Endodermal cell (in vitro differentiated cells): ENCODE measurements around the gene TAP2. TPM values are rescaled to one million over a fixed set of nuclear protein-coding genes. Genes with fewer than 3 reads are reported as not detected.

Experiments used
- DNase-seq: peaks from one replicate; pipeline ENCODE4 v3.0.0-alpha.2; 2017
- H3K27ac ChIP-seq: 2 replicates; pipeline ENCODE4 v1.5.1; 2013; ENCODE audit warnings: mild to moderate bottlenecking, low read depth, low read length, moderate library complexity
- H3K27me3 ChIP-seq: 2 replicates; pipeline ENCODE4 v1.6.1; 2013; ENCODE audit warnings: mild to moderate bottlenecking, low read length, moderate library complexity; ENCODE audit not compliant: insufficient read depth, control insufficient read depth, poor library complexity, severe bottlenecking
- H3K36me3 ChIP-seq: 2 replicates; pipeline ENCODE4 v1.7.0; 2013; ENCODE audit warnings: mild to moderate bottlenecking, low read length, moderate library complexity; ENCODE audit not compliant: control insufficient read depth, insufficient read depth
- H3K4me1 ChIP-seq: one replicate; pipeline ENCODE4 v1.7.0; 2013; ENCODE audit warnings: low read length; ENCODE audit not compliant: control insufficient read depth, insufficient read depth
- H3K4me3 ChIP-seq: 2 replicates; pipeline ENCODE4 v1.5.1; 2013; ENCODE audit warnings: mild to moderate bottlenecking, low read length, moderate library complexity
- H3K9ac ChIP-seq: 2 replicates; pipeline ENCODE4 v1.6.1; 2013; ENCODE audit warnings: mild to moderate bottlenecking, low read length, moderate library complexity; ENCODE audit not compliant: poor library complexity, severe bottlenecking; ENCODE audit errors: extremely low read depth
- H3K9me3 ChIP-seq: 2 replicates; pipeline ENCODE4 v1.6.1; 2013; ENCODE audit warnings: mild to moderate bottlenecking, low read length, moderate library complexity; ENCODE audit not compliant: control insufficient read depth
- H3K27ac Mint-ChIP-seq: 2 replicates; pipeline ENCODE4 v1.8.0; 2020; ENCODE audit warnings: mixed read lengths
- H3K27me3 Mint-ChIP-seq: 2 replicates; pipeline ENCODE4 v1.8.0; 2021; ENCODE audit warnings: mild to moderate bottlenecking, mixed read lengths; ENCODE audit not compliant: insufficient read depth
- H3K36me3 Mint-ChIP-seq: 2 replicates; pipeline ENCODE4 v1.8.0; 2020; ENCODE audit warnings: low read depth, mixed read lengths
- H3K4me1 Mint-ChIP-seq: 2 replicates; pipeline ENCODE4 v1.8.0; 2020; ENCODE audit warnings: mixed read lengths
- H3K4me3 Mint-ChIP-seq: 2 replicates; pipeline ENCODE4 v1.8.0; 2020; ENCODE audit warnings: mild to moderate bottlenecking, moderate library complexity, mixed read lengths
- H3K9me3 Mint-ChIP-seq: 2 replicates; pipeline ENCODE4 v1.8.0; 2020; ENCODE audit warnings: mild to moderate bottlenecking, mixed read lengths
- WGBS, 2 experiments: methylation state at CpG; one replicate each; pipeline versions ENCODE4 v1.1.5 to v1.1.7; 2013; ENCODE audit warnings: missing lambda C conversion rate in 2 of 2, mixed read lengths in 1 of 2; ENCODE audit not compliant: insufficient coverage in 1 of 2, insufficient read length in 1 of 2; 5-methylcytosine and 5-hydroxymethylcytosine counted together
- total RNA-seq, 2 donors: library from RNA; stranded (reverse); fragmentation: NEBNext Ultra II Directional in 1 of 2; extraction: Animal tissue kit (Norgen Biotek cat#: 25700) in 1 of 2; gene quantifications; 2 replicates in 1 of 2; 3 replicates in 1 of 2; pipeline ENCODE4 v1.2.1, GENCODE V29; 2021
- TF ChIP-seq, protein P1 (sequence below): fragments of 200-600 bp; sonication (generic); conservative IDR thresholded peaks from 2 replicates; pipeline ENCODE4 v1.5.0; 2021; ENCODE audit warnings: antibody characterized with exemption, mild to moderate bottlenecking

The TAP2 gene
- total RNA-seq, 2 donors from 2014 or later: 3.4 to 6.6 TPM

DNA sequence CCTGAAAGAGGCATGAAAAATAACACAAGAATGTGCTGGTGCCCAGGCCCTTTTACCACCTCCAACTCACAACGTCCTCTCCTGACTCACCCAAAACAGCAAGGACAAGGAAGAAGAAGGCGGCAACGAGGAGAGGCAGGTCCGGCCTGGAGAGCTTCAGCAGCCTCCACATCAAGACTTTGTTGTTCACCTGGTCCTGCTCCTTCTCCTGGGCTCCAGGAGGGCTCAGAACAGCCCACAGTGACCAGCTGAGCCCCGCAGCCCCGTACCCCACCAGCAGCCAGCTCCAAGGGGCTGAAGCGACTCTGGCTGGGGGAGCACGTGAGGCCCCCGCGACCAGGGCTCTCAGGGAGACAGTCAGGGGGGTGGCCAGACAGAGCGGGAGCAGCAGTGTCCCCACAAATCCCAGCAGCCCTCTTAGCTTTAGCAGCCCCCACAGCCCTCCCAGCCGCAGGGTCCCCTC is 857 bp downstream of the TAP2 start:
- no peak overlapping the region for H3K27ac Mint-ChIP-seq

DNA sequence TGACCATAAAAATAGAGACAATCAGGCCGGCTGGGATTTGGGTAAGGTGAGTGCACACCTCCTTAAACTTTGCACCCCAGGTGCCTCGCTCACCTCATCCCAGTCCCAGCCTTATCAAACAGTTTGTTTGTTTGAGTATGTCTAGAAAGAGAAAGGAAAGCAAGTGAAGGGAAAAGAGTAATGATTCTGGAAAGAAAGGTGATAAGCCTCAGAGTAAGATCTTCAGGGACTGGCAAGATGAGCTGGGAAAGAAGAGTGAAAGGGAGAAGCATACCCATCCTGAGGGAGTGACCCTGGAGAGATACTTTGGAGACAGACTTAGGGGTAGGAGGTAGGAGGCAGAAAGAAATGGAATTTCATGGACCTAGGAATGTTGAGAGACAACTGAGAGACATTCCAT is 1.7 kb downstream of the TAP2 start:
- H3K4me1 ChIP-seq: no peaks in the 10 kb centered on the region
- Mint-ChIP-seq H3K4me3 (no peak overlapping the region), H3K36me3 (no peaks in the 10 kb centered on the region), H3K4me1 (peaks cover 4% of the 10 kb centered on the region), H3K27me3 (peaks cover 45% of the 10 kb centered on the region), H3K27ac (no peak overlapping the region), H3K9me3 (no peaks in the 10 kb centered on the region)
- H3K36me3 ChIP-seq: no peaks in the 10 kb centered on the region
- 93% methylated on average over 2 of the region's 2 CpGs; no CpG with 5 or more reads in 1 of the 2 experiments for WGBS, 2 experiments
- TF ChIP-seq, protein P1, sequence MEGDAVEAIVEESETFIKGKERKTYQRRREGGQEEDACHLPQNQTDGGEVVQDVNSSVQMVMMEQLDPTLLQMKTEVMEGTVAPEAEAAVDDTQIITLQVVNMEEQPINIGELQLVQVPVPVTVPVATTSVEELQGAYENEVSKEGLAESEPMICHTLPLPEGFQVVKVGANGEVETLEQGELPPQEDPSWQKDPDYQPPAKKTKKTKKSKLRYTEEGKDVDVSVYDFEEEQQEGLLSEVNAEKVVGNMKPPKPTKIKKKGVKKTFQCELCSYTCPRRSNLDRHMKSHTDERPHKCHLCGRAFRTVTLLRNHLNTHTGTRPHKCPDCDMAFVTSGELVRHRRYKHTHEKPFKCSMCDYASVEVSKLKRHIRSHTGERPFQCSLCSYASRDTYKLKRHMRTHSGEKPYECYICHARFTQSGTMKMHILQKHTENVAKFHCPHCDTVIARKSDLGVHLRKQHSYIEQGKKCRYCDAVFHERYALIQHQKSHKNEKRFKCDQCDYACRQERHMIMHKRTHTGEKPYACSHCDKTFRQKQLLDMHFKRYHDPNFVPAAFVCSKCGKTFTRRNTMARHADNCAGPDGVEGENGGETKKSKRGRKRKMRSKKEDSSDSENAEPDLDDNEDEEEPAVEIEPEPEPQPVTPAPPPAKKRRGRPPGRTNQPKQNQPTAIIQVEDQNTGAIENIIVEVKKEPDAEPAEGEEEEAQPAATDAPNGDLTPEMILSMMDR: no peak
- H3K27ac ChIP-seq: no peak overlapping the region
- no peak overlapping the region for H3K4me3 ChIP-seq
- DNase-seq: no peak
- H3K9me3 ChIP-seq: no peaks in the 10 kb centered on the region
- H3K27me3 ChIP-seq: peaks cover 67% of the 10 kb centered on the region
- no peak overlapping the region for H3K9ac ChIP-seq

More for the DNA sequence above, 857 bp downstream of the TAP2 start:
- Mint-ChIP-seq H3K27me3 (peaks cover 54% of the 10 kb centered on the region), H3K4me1 (peaks cover 4% of the 10 kb centered on the region), H3K9me3 (no peaks in the 10 kb centered on the region), H3K4me3 (peak overlapping the region; percentile 69), H3K36me3 (no peaks in the 10 kb centered on the region)
- no peaks in the 10 kb centered on the region for H3K4me1 ChIP-seq
- H3K4me3 ChIP-seq: peak overlapping the region; percentile 84
- no peak overlapping the region for H3K27ac ChIP-seq
- 58% methylated on average over 12 of the region's 12 CpGs; no CpG with 5 or more reads in 1 of the 2 experiments for WGBS, 2 experiments
- H3K36me3 ChIP-seq: no peaks in the 10 kb centered on the region
- peaks cover 75% of the 10 kb centered on the region for H3K27me3 ChIP-seq
- TF ChIP-seq, protein P1: no peak
- H3K9me3 ChIP-seq: no peaks in the 10 kb centered on the region
- H3K9ac ChIP-seq: no peak overlapping the region
- no peak for DNase-seq

DNA sequence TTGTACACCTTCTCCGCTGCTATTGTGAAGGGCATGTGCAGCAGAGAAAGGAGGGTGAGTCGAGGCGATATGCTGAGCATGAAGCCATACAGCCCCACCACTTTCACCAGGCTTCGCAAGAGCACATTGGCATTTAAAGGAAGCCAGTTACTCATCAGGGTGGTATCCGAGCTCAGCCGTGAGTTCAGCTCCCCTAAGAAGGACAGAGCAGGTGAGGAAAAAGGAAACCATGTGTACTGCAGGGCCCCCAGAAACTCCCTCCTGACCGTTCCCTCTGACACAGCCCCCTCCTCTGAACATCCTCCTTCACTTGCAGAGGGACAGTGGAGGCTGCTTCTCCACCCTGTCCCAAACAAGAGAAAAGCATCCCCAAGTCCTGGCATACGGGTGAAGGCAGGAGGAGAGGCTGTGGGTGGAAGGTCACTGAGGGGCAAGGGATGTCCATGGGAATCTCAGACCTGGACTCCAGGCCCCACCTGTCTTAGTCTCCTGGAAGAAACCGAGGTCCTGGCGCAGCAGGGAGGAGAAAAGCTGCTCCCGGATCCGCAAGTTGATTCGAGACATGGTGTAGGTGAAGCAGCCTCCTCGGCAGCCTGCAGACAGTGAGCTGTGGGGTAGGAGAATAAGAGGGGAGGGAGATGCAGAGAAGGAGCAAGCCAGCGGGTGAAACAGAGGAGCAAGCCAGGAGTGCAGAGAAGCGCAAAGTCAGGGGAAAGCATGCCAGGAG is 3.2 kb downstream of the TAP2 start:
- Mint-ChIP-seq H3K9me3 (no peaks in the 10 kb centered on the region), H3K27ac (no peak overlapping the region), H3K4me1 (peaks cover 4% of the 10 kb centered on the region), H3K27me3 (peaks cover 34% of the 10 kb centered on the region), H3K4me3 (no peak overlapping the region), H3K36me3 (no peaks in the 10 kb centered on the region)
- H3K27ac ChIP-seq: no peak overlapping the region
- WGBS, 2 experiments: 85 to 90% methylated on average over 9 to 16 of the region's 16 CpGs
- no peak for DNase-seq
- no peak overlapping the region for H3K9ac ChIP-seq
- no peaks in the 10 kb centered on the region for H3K9me3 ChIP-seq
- H3K4me3 ChIP-seq: no peak overlapping the region
- peaks cover 52% of the 10 kb centered on the region for H3K27me3 ChIP-seq
- H3K36me3 ChIP-seq: no peaks in the 10 kb centered on the region
- no peaks in the 10 kb centered on the region for H3K4me1 ChIP-seq
- TF ChIP-seq, protein P1: no peak
